ENCODE data around the gene ANKRD52. TPM values are rescaled to one million over a fixed set of nuclear protein-coding genes. Genes with fewer than 3 reads are reported as not detected.

The ANKRD52 gene
- total and polyA plus RNA-seq, 2 donors (not counting 3 experiments of a cell fraction or from before 2014, with no cell fraction given): 30.8 to 62.0 TPM

- BruUV-seq (replicated peaks): no TSS peak
- Histone ChIP-seq H3K4me2 (ENCODE audit: insufficient read depth, low read length) (no peak overlapping the region), H2AFZ (ENCODE audit: low read depth, low read length) (no peak overlapping the region), H4K20me1 (replicated peaks; ENCODE audit: control insufficient read depth, extremely low read depth, insufficient read depth, low read length) (no peaks in the 10 kb centered on the region), H3K27ac (ENCODE audit: insufficient read depth, low read depth, low read length) (no peak overlapping the region), H3K4me3 (replicated peaks in 1 of 3; ENCODE audit: insufficient read depth in 1 of 3, low read depth in 1 of 3, low read length in 3 of 3) (no peak overlapping the region), H3K27me3 (ENCODE audit: control insufficient read depth in 2 of 2, insufficient read depth in 2 of 2, low read length in 2 of 2) (no peaks in the 10 kb centered on the region), H3K9me3 (replicated peaks; ENCODE audit: control insufficient read depth, insufficient read depth, low read length) (no peaks in the 10 kb centered on the region), H3K79me2 (ENCODE audit: control insufficient read depth, insufficient read depth, low read length) (peaks cover 6% of the 10 kb centered on the region), H3K9ac (replicated peaks; ENCODE audit: extremely low read depth, insufficient read depth, low read length) (no peak overlapping the region), H3K9me1 (replicated peaks; ENCODE audit: control insufficient read depth, extremely low read depth, insufficient read depth, low read length) (no peaks in the 10 kb centered on the region), H3K4me1 (ENCODE audit: control insufficient read depth, extremely low read depth, insufficient read depth, low read length) (no peaks in the 10 kb centered on the region), H3K36me3 (ENCODE audit: control insufficient read depth in 2 of 2, extremely low read depth in 1 of 2, insufficient read depth in 2 of 2, low read length in 2 of 2) (peaks cover 34 to 53% of the 10 kb centered on the region in 2 experiments)
- no peak for FAIRE-seq
- no peak for TF ChIP-seq GATA2 (IDR thresholded peaks at IDR 0.05; ENCODE audit: insufficient read depth, insufficient read length, low read depth, low read length)
- TF ChIP-seq MAX (IDR thresholded peaks at IDR 0.05; ENCODE audit: insufficient read depth, insufficient read length): no peak
- TF ChIP-seq FOS (IDR thresholded peaks at IDR 0.05; ENCODE audit: borderline replicate concordance, insufficient read depth, low read length): no peak
- TF ChIP-seq MYC (IDR thresholded peaks at IDR 0.05; ENCODE audit: low read depth, low read length): no peak
- TF ChIP-seq JUN (IDR thresholded peaks at IDR 0.05; ENCODE audit: borderline replicate concordance, insufficient read depth, insufficient read length, low read depth): no peak
- TF ChIP-seq POLR2AphosphoS5 (IDR thresholded peaks at IDR 0.05; ENCODE audit: insufficient read depth, low read depth, low read length): no peak
- TF ChIP-seq CTCF (IDR thresholded peaks at IDR 0.05; ENCODE audit: extremely low read depth in 1 of 2, insufficient read depth in 1 of 2, low read depth in 1 of 2, low read length in 2 of 2): no peak
- TF ChIP-seq EZH2 (IDR thresholded peaks at IDR 0.05; ENCODE audit: borderline replicate concordance, low read depth, low read length, severe bottlenecking): no peak
- TF ChIP-seq POLR2A (IDR thresholded peaks at IDR 0.05; ENCODE audit: low read depth, low read length): no peak
- ChIA-PET POLR2A (no interaction called here), CTCF (interaction anchor here (1.0 to 1.4 kb wide), 4 partner anchors 9 to 23 kb away, joined by 3 to 5 read pairs (median 4); partner anchors contain the start of genes RNF41 and SMARCC2)
- DNase-seq (ENCODE audit: low read depth, low spot score): no peak
- dilution Hi-C loops (cut with MboI; ENCODE audit: extremely low pct_ligation_motif_present, low sequenced_read_pairs): no loop called here
- intact Hi-C loops (cut with micrococcal nuclease): no loop called here
Observed at GRCh38 chr12:56212361-56212760, 45.8 kb downstream of the ANKRD52 start.
